Astrocyte (in vitro differentiated cells and primary cell): ENCODE results near the gene TOR1A. TPM values are rescaled to one million over a fixed set of nuclear protein-coding genes. Genes with fewer than 3 reads are reported as not detected.

ENCODE experiments used
- DNase-seq: peaks from one replicate; pipeline ENCODE4 v3.0.0-alpha.2; 2010; ENCODE audit warnings: low read depth
- FAIRE-seq: peaks from 2 replicates; lab custom pipeline; 2011; peaks lifted over from hg19 to GRCh38; lab: Jason Lieb, UNC
- H2AFZ ChIP-seq: 2 replicates; pipeline ENCODE4 v1.6.0; 2012; ENCODE audit warnings: low read depth, low read length, inconsistent platforms
- H3K27ac ChIP-seq: 2 replicates; pipeline ENCODE4 v1.5.1; 2011; ENCODE audit warnings: low read depth, low read length, inconsistent platforms
- H3K27me3 ChIP-seq: 2 replicates; pipeline ENCODE4 v1.6.0; 2011; ENCODE audit warnings: low read length, inconsistent platforms; ENCODE audit not compliant: insufficient read depth
- H3K36me3 ChIP-seq: 2 replicates; pipeline ENCODE4 v1.5.1; 2011; ENCODE audit warnings: low read length, inconsistent platforms; ENCODE audit not compliant: insufficient read depth
- H3K4me1 ChIP-seq: 2 replicates; pipeline ENCODE4 v1.5.1; 2011; ENCODE audit warnings: low read length, inconsistent platforms; ENCODE audit not compliant: insufficient read depth
- H3K4me2 ChIP-seq: 2 replicates; pipeline ENCODE4 v1.6.0; 2012; ENCODE audit warnings: low read length, inconsistent platforms
- H3K4me3 ChIP-seq: 2 replicates; pipeline ENCODE4 v1.5.1; 2011; ENCODE audit warnings: low read depth, mild to moderate bottlenecking, low read length, inconsistent platforms; ENCODE audit not compliant: insufficient read depth
- H3K79me2 ChIP-seq: 2 replicates; pipeline ENCODE4 v1.6.0; 2012; ENCODE audit warnings: mild to moderate bottlenecking, low read length, inconsistent platforms; ENCODE audit not compliant: insufficient read depth
- H3K9ac ChIP-seq: 2 replicates; pipeline ENCODE4 v1.6.0; 2012; ENCODE audit warnings: mild to moderate bottlenecking, low read length, inconsistent platforms
- H3K9me3 ChIP-seq: 2 replicates; pipeline ENCODE4 v1.5.1; 2012; ENCODE audit warnings: low read depth, mild to moderate bottlenecking, low read length, inconsistent platforms; ENCODE audit not compliant: insufficient read depth
- H4K20me1 ChIP-seq: 2 replicates; pipeline ENCODE4 v1.6.0; 2012; ENCODE audit warnings: low read length, inconsistent platforms; ENCODE audit not compliant: insufficient read depth
- H3K27ac Mint-ChIP-seq: one replicate; pipeline ENCODE4 v1.8.0; 2021; ENCODE audit warnings: mild to moderate bottlenecking, mixed read lengths; ENCODE audit not compliant: unreplicated experiment
- H3K27me3 Mint-ChIP-seq: one replicate; pipeline ENCODE4 v1.8.0; 2021; ENCODE audit warnings: low read depth, mixed read lengths; ENCODE audit not compliant: unreplicated experiment
- H3K36me3 Mint-ChIP-seq: one replicate; pipeline ENCODE4 v1.8.0; 2021; ENCODE audit warnings: low read depth, mixed read lengths; ENCODE audit not compliant: unreplicated experiment
- H3K4me1 Mint-ChIP-seq: one replicate; pipeline ENCODE4 v1.8.0; 2021; ENCODE audit warnings: low read depth, mixed read lengths; ENCODE audit not compliant: unreplicated experiment
- H3K4me3 Mint-ChIP-seq: one replicate; pipeline ENCODE4 v1.8.0; 2021; ENCODE audit warnings: mild to moderate bottlenecking, moderate library complexity, mixed read lengths; ENCODE audit not compliant: unreplicated experiment
- H3K9me3 Mint-ChIP-seq: one replicate; pipeline ENCODE4 v1.8.0; 2021; ENCODE audit warnings: mild to moderate bottlenecking, mixed read lengths; ENCODE audit not compliant: unreplicated experiment
- EZH2 ChIP-seq: IDR thresholded peaks from 2 replicates; pipeline ENCODE4 v1.6.1; 2012; ENCODE audit warnings: mild to moderate bottlenecking, low read length, inconsistent platforms; ENCODE audit not compliant: insufficient read depth
- total RNA-seq: library from RNA; stranded (reverse); gene quantifications from 2 replicates; pipeline ENCODE4 v1.2.1, GENCODE V29; 2021
- TF ChIP-seq, protein P1 (sequence below): IDR thresholded peaks from 2 replicates; pipeline ENCODE4 v1.5.1; 2011; ENCODE audit warnings: low read depth, mild to moderate bottlenecking, inconsistent platforms, low read length, moderate library complexity; ENCODE audit not compliant: insufficient read depth

TOR1A gene
- total RNA-seq, 1 donor from 2014 or later: 65.3 TPM

DNA sequence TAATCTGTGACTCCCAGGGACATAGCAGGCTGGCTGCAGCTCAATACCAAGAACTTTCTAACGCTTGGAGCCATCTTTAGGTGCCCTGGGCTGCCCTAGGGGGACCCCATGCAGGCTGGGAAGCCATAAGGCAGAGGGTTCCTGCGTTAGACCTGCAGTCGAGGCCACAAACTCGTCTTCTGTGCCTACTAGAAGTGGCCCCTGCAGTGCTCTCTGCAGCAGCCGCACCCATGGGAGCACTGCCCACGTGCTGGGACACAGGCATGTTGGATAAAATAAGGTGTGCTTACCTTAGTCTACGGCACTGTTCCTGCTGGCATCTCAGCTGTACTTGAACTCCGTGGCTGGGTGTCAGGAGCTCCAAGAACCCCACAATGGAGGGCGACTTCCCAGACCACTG is 11.6 kb downstream of the TOR1A start:
- no peaks in the 10 kb centered on the region for H3K9me3 Mint-ChIP-seq

DNA sequence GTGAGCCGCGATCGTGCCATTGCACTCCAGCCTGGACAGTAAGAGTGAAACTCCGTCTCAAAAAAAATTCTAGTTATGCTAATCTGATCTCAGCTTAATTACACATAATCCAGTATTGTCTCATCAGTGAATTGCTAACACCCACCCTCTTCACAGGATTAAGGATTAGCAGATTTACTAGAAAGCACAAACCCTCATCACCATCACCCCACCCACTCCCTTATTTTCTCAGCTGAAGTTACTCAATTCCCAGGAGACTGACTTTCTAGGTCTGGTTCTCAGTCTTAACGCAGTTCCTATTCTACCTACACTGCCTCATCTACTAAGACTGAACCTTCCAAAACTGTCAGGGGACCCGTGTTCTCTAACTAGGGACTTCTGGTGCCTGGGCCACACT is 12.0 kb downstream of the TOR1A start:
- H3K36me3 Mint-ChIP-seq: peaks cover 34% of the 10 kb centered on the region
- H3K4me3 Mint-ChIP-seq: no peak overlapping the region
- H3K27me3 Mint-ChIP-seq: no peaks in the 10 kb centered on the region
- H3K9me3 ChIP-seq: no peaks in the 10 kb centered on the region
- no peak for TF ChIP-seq EZH2
- TF ChIP-seq, protein P1, sequence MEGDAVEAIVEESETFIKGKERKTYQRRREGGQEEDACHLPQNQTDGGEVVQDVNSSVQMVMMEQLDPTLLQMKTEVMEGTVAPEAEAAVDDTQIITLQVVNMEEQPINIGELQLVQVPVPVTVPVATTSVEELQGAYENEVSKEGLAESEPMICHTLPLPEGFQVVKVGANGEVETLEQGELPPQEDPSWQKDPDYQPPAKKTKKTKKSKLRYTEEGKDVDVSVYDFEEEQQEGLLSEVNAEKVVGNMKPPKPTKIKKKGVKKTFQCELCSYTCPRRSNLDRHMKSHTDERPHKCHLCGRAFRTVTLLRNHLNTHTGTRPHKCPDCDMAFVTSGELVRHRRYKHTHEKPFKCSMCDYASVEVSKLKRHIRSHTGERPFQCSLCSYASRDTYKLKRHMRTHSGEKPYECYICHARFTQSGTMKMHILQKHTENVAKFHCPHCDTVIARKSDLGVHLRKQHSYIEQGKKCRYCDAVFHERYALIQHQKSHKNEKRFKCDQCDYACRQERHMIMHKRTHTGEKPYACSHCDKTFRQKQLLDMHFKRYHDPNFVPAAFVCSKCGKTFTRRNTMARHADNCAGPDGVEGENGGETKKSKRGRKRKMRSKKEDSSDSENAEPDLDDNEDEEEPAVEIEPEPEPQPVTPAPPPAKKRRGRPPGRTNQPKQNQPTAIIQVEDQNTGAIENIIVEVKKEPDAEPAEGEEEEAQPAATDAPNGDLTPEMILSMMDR: no peak
- no peak overlapping the region for H3K4me3 ChIP-seq
- FAIRE-seq (no peak), DNase-seq (no peak)
- no peak overlapping the region for H2AFZ ChIP-seq
- no peaks in the 10 kb centered on the region for H3K9me3 Mint-ChIP-seq
- no peaks in the 10 kb centered on the region for H3K27me3 ChIP-seq
- H4K20me1 ChIP-seq: peaks cover 31% of the 10 kb centered on the region
- H3K4me2 ChIP-seq: no peak overlapping the region
- peaks cover 10% of the 10 kb centered on the region for H3K79me2 ChIP-seq
- H3K9ac ChIP-seq: no peak overlapping the region
- H3K36me3 ChIP-seq: peaks cover 16% of the 10 kb centered on the region
- H3K27ac ChIP-seq: no peak overlapping the region
- peaks cover 22% of the 10 kb centered on the region for H3K4me1 Mint-ChIP-seq
- H3K4me1 ChIP-seq: no peaks in the 10 kb centered on the region
- H3K27ac Mint-ChIP-seq: no peak overlapping the region

More for the DNA sequence above, 11.6 kb downstream of the TOR1A start:
- no peaks in the 10 kb centered on the region for H3K27me3 ChIP-seq
- DNase-seq (no peak), FAIRE-seq (no peak)
- H3K4me3 ChIP-seq: no peak overlapping the region
- H3K4me2 ChIP-seq: no peak overlapping the region
- peaks cover 27% of the 10 kb centered on the region for H4K20me1 ChIP-seq
- H3K27ac ChIP-seq: no peak overlapping the region
- no peak overlapping the region for H3K27ac Mint-ChIP-seq
- H2AFZ ChIP-seq: no peak overlapping the region
- no peaks in the 10 kb centered on the region for H3K27me3 Mint-ChIP-seq
- H3K4me1 Mint-ChIP-seq: peaks cover 22% of the 10 kb centered on the region
- H3K9ac ChIP-seq: no peak overlapping the region
- H3K36me3 Mint-ChIP-seq: peaks cover 33% of the 10 kb centered on the region
- TF ChIP-seq, protein P1: no peak
- no peaks in the 10 kb centered on the region for H3K9me3 ChIP-seq
- peaks cover 6% of the 10 kb centered on the region for H3K79me2 ChIP-seq
- no peaks in the 10 kb centered on the region for H3K4me1 ChIP-seq
- H3K36me3 ChIP-seq: peaks cover 15% of the 10 kb centered on the region
- no peak overlapping the region for H3K4me3 Mint-ChIP-seq

DNA sequence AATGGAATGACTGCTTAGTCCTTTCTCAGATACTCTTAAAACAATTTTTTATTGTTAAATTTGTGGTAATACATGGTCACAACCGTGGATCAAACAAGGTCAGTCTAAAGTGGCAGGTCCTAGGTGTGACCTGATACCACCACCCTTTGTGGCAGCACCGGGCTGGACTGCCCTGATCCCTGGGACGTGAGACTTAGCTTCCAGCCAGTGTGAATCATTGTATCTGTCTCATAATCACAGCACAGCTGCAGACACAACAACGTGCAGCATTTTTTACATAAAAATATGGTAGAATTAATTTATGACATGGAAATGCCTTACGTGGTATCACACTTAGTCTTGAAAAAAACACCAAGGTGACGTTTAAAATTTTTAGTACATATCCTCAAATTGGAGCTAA is 13.1 kb downstream of the TOR1A start:
- no peak overlapping the region for H2AFZ ChIP-seq
- FAIRE-seq: no peak
- H3K27ac ChIP-seq: no peak overlapping the region
- Mint-ChIP-seq H3K27me3 (no peaks in the 10 kb centered on the region), H3K9me3 (no peaks in the 10 kb centered on the region), H3K36me3 (peaks cover 30% of the 10 kb centered on the region), H3K4me1 (peaks cover 24% of the 10 kb centered on the region), H3K4me3 (no peak overlapping the region), H3K27ac (peak overlapping the region; percentile 6)
- H3K27me3 ChIP-seq: no peaks in the 10 kb centered on the region
- peaks cover 35% of the 10 kb centered on the region for H4K20me1 ChIP-seq
- no peak overlapping the region for H3K4me3 ChIP-seq
- no peak for TF ChIP-seq EZH2
- TF ChIP-seq, protein P1: no peak
- no peaks in the 10 kb centered on the region for H3K9me3 ChIP-seq
- no peaks in the 10 kb centered on the region for H3K4me1 ChIP-seq
- peaks cover 13% of the 10 kb centered on the region for H3K79me2 ChIP-seq
- H3K9ac ChIP-seq: no peak overlapping the region
- H3K36me3 ChIP-seq: peaks cover 12% of the 10 kb centered on the region
- no peak overlapping the region for H3K4me2 ChIP-seq
- DNase-seq: no peak
